ENCODE results near the gene CHD6. TPM values are rescaled to one million over a fixed set of nuclear protein-coding genes. Genes with fewer than 3 reads are reported as not detected.

The CHD6 gene
- total RNA-seq, 1 donor from 2014 or later = 35.9 TPM

GRCh38 chr20:41391587-41392001, 226.6 kb downstream of the CHD6 start:
- intact Hi-C loops (cut with DNase I) = no loop called here
- DNase-seq (ENCODE audit: low spot score) = no peak

GRCh38 chr20:41390889-41391288, 227.3 kb downstream of the CHD6 start:
- intact Hi-C loops (cut with DNase I) = no loop called here
- DNase-seq (ENCODE audit: low spot score) = no peak

- DNase-seq (ENCODE audit: low spot score) = no peak
Measured at GRCh38 chr20:41387444-41387851, 230.7 kb downstream of the CHD6 start.

GRCh38 chr20:41386502-41387427, 231.4 kb downstream of the CHD6 start:
- no peak for DNase-seq (ENCODE audit: low spot score)
- intact Hi-C loops (cut with DNase I) = no loop called here

More at GRCh38 chr20:41387444-41387851, 230.7 kb downstream of the CHD6 start:
- intact Hi-C loops (cut with DNase I) = no loop called here

- intact Hi-C loops (cut with DNase I) = no loop called here
- no peak for DNase-seq (ENCODE audit: low spot score)
Measured at GRCh38 chr20:41382791-41383305, 235.3 kb downstream of the CHD6 start.

GRCh38 chr20:41380551-41381193, 237.5 kb downstream of the CHD6 start:
- no peak for DNase-seq (ENCODE audit: low spot score)
- intact Hi-C loops (cut with DNase I) = no loop called here

- intact Hi-C loops (cut with DNase I) = no loop called here
- DNase-seq (ENCODE audit: low spot score) = no peak
Measured at GRCh38 chr20:41379551-41379950, 238.6 kb downstream of the CHD6 start.

GRCh38 chr20:41377275-41377674, 240.9 kb downstream of the CHD6 start:
- intact Hi-C loops (cut with DNase I) = no loop called here

GRCh38 chr20:41376349-41376748, 241.8 kb downstream of the CHD6 start:
- intact Hi-C loops (cut with DNase I) = no loop called here
- no peak for DNase-seq (ENCODE audit: low spot score)

More at GRCh38 chr20:41377275-41377674, 240.9 kb downstream of the CHD6 start:
- DNase-seq (ENCODE audit: low spot score) = no peak

- intact Hi-C loops (cut with DNase I) = no loop called here
- DNase-seq (ENCODE audit: low spot score) = no peak
Measured at GRCh38 chr20:41375846-41376245, 242.3 kb downstream of the CHD6 start.

- intact Hi-C loops (cut with DNase I) = no loop called here
- DNase-seq (ENCODE audit: low spot score) = no peak
Measured at GRCh38 chr20:41373931-41374920, 244.0 kb downstream of the CHD6 start.

- intact Hi-C loops (cut with DNase I) = no loop called here
- DNase-seq (ENCODE audit: low spot score) = no peak
Measured at GRCh38 chr20:41373251-41373783, 244.9 kb downstream of the CHD6 start.

- no peak for DNase-seq (ENCODE audit: low spot score)
- intact Hi-C loops (cut with DNase I) = no loop called here
Measured at GRCh38 chr20:41371371-41371770, 246.8 kb downstream of the CHD6 start.

GRCh38 chr20:41370176-41370575, 248.0 kb downstream of the CHD6 start:
- DNase-seq (ENCODE audit: low spot score) = no peak
- intact Hi-C loops (cut with DNase I) = no loop called here

- DNase-seq (ENCODE audit: low spot score) = no peak
- intact Hi-C loops (cut with DNase I) = no loop called here
Measured at GRCh38 chr20:41369673-41370072, 248.5 kb downstream of the CHD6 start.

- intact Hi-C loops (cut with DNase I) = no loop called here
- DNase-seq (ENCODE audit: low spot score) = no peak
Measured at GRCh38 chr20:41367956-41368355, 250.2 kb downstream of the CHD6 start.

GRCh38 chr20:41367393-41367695, 250.8 kb downstream of the CHD6 start:
- DNase-seq (ENCODE audit: low spot score) = no peak
- intact Hi-C loops (cut with DNase I) = no loop called here

GRCh38 chr20:41366546-41367392, 251.4 kb downstream of the CHD6 start, which contains the start of gene EMILIN3:
Gene EMILIN3 (minus strand): TSS chr20:41366818. CDS start chr20:41366634, 184 bp downstream.
- DNase-seq (ENCODE audit: low spot score) = no peak
- intact Hi-C loops (cut with DNase I) = no loop called here
